Activated CD8-positive, alpha-beta memory T cell treated with anti-CD3 and anti-CD28 coated beads, Interleukin-2, amount 10 ng/mL, durations not matched to agents 7 days and 5 days (primary cell): Measurements from ENCODE around the gene ACTR2. TPM values are rescaled to one million over a fixed set of nuclear protein-coding genes. Genes with fewer than 3 reads are reported as not detected.

Source experiments
- ATAC-seq: fragments of 150-1000 bp; cut with Tn5 transposase; one replicate; pipeline ENCODE4 v1.10.0; 2021; ENCODE audit warnings: moderate library complexity
- CTCF ChIA-PET: fragments of 350-600 bp; sonication (Branson Sonifier 250); formaldehyde crosslinking; loops from one replicate; lab custom pipeline; 2021; ENCODE audit warnings: antibody characterized with exemption; lab: Charles Lee
- DNase-seq: peaks from one replicate; pipeline ENCODE4 v3.0.0-alpha.2; 2020
- H3K27ac Mint-ChIP-seq: one replicate; pipeline ENCODE4 v1.8.0; 2021; ENCODE audit warnings: mild to moderate bottlenecking, mixed read lengths
- H3K27me3 Mint-ChIP-seq: one replicate; pipeline ENCODE4 v1.8.0; 2021; ENCODE audit warnings: mixed read lengths
- H3K36me3 Mint-ChIP-seq: one replicate; pipeline ENCODE4 v1.8.0; 2021; ENCODE audit warnings: mild to moderate bottlenecking, mixed read lengths
- H3K4me1 Mint-ChIP-seq: one replicate; pipeline ENCODE4 v1.8.0; 2021; ENCODE audit warnings: mixed read lengths
- H3K4me3 Mint-ChIP-seq: one replicate; pipeline ENCODE4 v1.8.0; 2021; ENCODE audit warnings: mild to moderate bottlenecking, moderate library complexity, mixed read lengths
- H3K9me3 Mint-ChIP-seq: one replicate; pipeline ENCODE4 v1.8.0; 2022; ENCODE audit warnings: low read depth, mixed read lengths
- total RNA-seq, 2 experiments: library from RNA; stranded (reverse); gene quantifications; one replicate each; pipeline ENCODE4 v1.2.3, GENCODE V29; 2021

ACTR2 gene
- total RNA-seq, 2 experiments from 2014 or later: 367 to 502 TPM

DNA sequence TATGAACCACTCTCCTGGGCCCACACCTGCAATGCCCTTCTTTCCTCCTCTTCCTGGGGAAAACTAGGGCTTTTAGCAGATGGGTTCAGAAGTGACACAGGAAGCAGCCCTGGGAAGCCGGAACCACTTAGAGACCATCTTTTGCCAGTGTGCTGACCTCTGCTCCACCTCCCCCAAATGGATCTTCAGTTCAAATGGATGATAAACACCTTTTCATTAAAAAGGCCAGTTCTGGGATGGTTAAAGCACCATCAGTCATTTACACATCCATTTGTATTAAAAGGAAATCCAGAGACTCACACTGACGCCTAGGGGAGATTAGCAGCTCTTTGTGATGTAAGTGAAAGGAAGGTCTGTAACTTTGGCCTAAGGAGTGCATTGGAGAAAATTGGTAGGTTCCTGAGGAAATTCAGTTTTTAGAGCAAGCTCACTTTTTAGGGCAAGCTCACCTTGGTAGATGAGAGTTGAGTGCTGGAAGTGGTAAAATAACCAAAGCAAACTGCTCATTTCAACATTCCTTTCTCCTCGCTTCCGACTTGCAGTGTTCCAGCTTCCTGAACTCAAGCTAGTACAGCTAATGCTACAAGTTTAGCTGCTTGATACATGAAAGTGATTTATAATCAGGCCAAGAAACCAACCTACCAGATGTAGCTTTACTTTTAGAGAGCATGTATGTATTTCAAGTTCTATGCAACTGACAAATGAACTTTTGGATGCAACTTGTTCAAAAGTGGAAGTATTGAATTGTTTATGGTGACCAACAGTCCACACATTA, 47.7 kb downstream of the ACTR2 start:
- Mint-ChIP-seq H3K9me3 (no peaks in the 10 kb centered on the region), H3K4me1 (peaks cover 13% of the 10 kb centered on the region), H3K4me3 (no peak overlapping the region), H3K27me3 (no peaks in the 10 kb centered on the region), H3K27ac (no peak overlapping the region), H3K36me3 (peaks cover 23% of the 10 kb centered on the region)
- ATAC-seq (no peak), DNase-seq (no peak)
- CTCF ChIA-PET: interaction anchor here (1.0 kb wide), 1 partner anchor 10 kb away, joined by 4 read pairs; no protein-coding TSS in a partner anchor

DNA sequence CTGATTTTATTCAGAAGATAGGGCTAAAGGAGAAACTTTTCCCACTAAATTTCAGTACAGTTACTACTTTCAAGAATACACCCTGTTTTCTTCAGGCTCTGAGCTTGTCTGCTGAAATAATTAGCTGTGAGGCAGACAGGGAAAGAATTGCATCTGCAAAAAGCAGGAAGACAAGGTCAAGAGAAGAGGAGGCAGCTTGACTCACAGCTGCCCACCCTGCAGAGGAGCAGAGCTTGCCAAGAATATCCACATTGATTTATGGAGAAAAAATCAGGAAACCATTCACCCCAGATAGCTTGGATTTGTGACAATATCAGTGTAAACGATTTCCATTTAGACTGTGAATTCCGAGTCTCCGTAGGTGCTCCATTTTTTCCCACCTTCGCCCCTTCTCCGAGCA, 49.0 kb downstream of the ACTR2 start:
- ATAC-seq (no peak), DNase-seq (no peak)
- H3K4me1 Mint-ChIP-seq: peaks cover 13% of the 10 kb centered on the region
- no peaks in the 10 kb centered on the region for H3K9me3 Mint-ChIP-seq
- no peak overlapping the region for H3K4me3 Mint-ChIP-seq
- CTCF ChIA-PET: interaction anchor here (1.0 kb wide), 1 partner anchor 11 kb away, joined by 4 read pairs; no protein-coding TSS in a partner anchor
- H3K27ac Mint-ChIP-seq: no peak overlapping the region
- H3K36me3 Mint-ChIP-seq: peaks cover 19% of the 10 kb centered on the region
- no peaks in the 10 kb centered on the region for H3K27me3 Mint-ChIP-seq

DNA sequence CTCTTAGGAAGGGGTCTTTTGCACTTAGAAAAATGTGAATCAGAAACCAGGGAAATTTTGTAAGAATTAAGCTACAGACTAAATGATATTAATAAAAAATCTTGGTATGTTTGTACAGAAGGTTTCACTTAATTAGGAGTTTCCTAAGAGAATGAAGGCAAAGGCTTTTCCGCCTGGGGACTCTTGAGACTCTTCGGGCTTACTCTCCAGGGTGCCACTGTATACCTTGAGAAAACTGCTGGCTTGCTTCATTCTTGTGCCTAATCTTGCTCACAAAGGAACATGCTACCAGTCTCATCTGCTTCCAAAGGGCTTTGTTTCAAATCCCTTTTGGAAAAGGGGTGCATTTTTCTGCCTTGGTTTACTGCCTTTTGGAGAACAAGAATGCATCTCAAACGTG, 49.5 kb downstream of the ACTR2 start:
- Mint-ChIP-seq H3K36me3 (peaks cover 16% of the 10 kb centered on the region), H3K27ac (no peak overlapping the region), H3K27me3 (no peaks in the 10 kb centered on the region), H3K4me3 (no peak overlapping the region), H3K4me1 (peaks cover 13% of the 10 kb centered on the region), H3K9me3 (no peaks in the 10 kb centered on the region)
- DNase-seq (no peak), ATAC-seq (no peak)
- CTCF ChIA-PET: no interaction called here

DNA sequence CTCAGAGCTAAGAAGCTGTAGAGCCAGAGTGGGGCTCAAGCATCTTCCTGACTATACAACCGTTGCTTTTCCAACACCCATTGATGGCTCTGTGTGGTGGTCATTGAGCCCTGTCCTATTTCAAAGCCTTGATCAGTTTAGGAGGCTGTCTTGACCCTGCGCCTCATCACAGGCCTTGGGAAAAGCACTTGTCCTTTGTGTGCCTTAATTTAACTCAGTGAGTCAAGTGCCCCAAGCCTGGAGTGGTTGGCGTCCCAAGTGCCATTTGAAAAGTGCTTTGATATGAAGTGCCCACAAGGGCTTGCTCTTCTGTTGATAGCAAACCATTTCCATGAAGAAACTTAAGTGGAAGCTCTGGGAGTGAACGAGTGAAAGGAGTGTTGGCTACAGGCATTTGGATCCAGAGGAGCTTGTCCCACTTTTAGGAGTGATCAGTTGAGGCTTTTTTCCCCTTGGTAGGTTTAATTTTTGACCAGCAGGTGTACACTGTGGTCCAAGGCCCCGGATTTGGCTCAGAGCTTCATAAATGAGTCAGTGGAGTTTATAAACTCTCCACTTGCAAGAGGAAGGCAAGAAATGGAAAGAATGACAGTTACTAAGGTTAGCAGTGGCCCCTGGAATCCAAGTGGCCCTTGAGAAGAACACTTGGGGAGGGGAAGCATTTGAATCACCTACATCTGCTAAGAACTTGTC, 50.3 kb downstream of the ACTR2 start:
- Mint-ChIP-seq H3K27me3 (peaks cover 2% of the 10 kb centered on the region), H3K9me3 (no peaks in the 10 kb centered on the region), H3K4me1 (peaks cover 13% of the 10 kb centered on the region), H3K36me3 (peaks cover 8% of the 10 kb centered on the region), H3K27ac (no peak overlapping the region), H3K4me3 (no peak overlapping the region)
- ATAC-seq (peak; percentile 29), DNase-seq (no peak)
- CTCF ChIA-PET: interaction anchor here (1.0 to 1.3 kb wide), 2 partner anchors 12 to 23 kb away, joined by 3 to 4 read pairs; no protein-coding TSS in a partner anchor

DNA sequence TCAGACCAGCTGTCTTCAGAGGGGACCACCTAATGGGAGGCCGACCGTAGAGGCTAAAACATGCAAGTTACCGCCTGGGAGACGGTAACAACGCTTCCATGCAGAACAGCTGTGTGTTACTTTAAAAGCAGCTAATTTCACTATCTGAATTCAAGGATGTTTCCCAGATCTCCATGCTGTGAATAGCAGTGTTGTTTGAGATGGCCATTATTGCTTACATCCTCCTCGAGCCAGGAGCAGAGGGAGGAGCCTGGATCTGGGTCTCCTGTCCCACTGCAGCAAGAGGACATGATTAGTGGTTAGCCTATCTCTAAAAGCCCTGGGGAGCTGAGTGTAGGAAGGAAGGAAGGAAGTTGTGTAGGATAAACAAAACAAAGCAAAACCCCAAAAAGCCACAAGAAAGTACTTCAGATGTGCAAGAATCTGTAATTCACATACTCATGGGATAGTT, 50.9 kb downstream of the ACTR2 start:
- Mint-ChIP-seq H3K27me3 (peaks cover 6% of the 10 kb centered on the region), H3K4me1 (peaks cover 13% of the 10 kb centered on the region), H3K9me3 (no peaks in the 10 kb centered on the region), H3K27ac (no peak overlapping the region), H3K4me3 (no peak overlapping the region), H3K36me3 (peaks cover 3% of the 10 kb centered on the region)
- ATAC-seq (no peak), DNase-seq (no peak)
- CTCF ChIA-PET: interaction anchor here (1.0 to 1.3 kb wide), 2 partner anchors 13 to 23 kb away, joined by 3 to 4 read pairs; no protein-coding TSS in a partner anchor

DNA sequence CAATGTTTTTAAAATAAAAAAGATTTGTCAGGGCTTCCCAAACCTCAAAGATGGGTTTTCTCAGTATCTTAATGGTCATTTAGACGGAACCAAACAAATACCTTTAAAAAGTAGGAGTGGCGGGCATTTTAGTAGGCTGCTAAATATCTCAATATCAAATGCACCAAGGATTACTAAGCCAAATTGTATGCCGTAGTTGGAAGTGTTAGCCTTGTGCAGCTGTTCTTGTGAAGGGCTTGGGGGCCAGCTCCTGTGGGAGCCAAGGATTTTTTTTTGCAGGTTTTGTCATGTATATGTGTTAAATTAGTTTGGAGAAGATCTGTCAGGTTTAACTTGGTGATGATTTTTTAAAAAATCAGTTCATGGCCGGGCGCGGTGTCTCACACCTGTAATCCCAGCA, 52.1 kb downstream of the ACTR2 start:
- Mint-ChIP-seq H3K27me3 (peaks cover 6% of the 10 kb centered on the region), H3K4me3 (no peak overlapping the region), H3K4me1 (peaks cover 13% of the 10 kb centered on the region), H3K9me3 (no peaks in the 10 kb centered on the region), H3K36me3 (no peaks in the 10 kb centered on the region), H3K27ac (no peak overlapping the region)
- ATAC-seq: no peak
- CTCF ChIA-PET: no interaction called here
- DNase-seq: no peak

DNA sequence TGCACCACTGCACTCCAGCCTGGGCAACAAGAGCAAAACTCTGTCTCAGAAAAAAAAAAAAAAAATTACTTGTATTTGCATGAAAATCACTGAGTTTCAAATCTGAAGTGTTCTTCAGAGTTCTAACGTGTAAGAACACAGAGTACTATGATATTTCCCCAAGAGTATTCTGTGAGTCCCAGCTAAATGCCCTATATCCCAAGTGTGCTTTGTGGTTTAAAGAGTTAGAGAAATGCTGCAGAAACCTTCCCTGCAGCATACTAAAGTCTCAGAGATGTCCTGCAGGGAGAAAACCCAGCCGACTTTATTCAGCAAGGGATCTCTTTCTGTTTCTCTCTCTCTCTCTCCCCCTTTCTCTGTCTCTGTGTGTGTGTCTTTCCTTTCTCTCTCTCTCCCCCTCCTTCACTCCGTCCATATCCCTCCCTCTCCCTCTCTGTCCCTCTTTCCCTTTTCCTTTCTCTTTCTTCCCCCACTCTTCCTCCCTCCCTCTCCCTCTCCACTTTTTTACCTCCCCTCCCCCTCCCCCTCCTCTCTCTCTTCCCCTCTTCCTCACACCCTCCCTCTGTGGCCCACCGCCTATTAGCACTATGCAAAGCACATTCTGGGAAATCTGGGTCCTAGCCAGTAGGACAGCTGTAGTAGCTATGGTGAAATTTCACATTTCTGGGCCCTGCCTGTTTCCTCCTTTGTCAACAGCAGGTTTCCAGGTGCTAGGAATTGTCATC, 54.2 kb downstream of the ACTR2 start:
- H3K27ac Mint-ChIP-seq: no peak overlapping the region
- CTCF ChIA-PET: interaction anchor here (1.4 kb wide), 1 partner anchor 38 kb away, joined by 3 read pairs; no protein-coding TSS in a partner anchor
- H3K9me3 Mint-ChIP-seq: no peaks in the 10 kb centered on the region
- peaks cover 13% of the 10 kb centered on the region for H3K4me1 Mint-ChIP-seq
- no peak overlapping the region for H3K4me3 Mint-ChIP-seq
- H3K27me3 Mint-ChIP-seq: peaks cover 11% of the 10 kb centered on the region
- DNase-seq (no peak), ATAC-seq (no peak)
- no peaks in the 10 kb centered on the region for H3K36me3 Mint-ChIP-seq

DNA sequence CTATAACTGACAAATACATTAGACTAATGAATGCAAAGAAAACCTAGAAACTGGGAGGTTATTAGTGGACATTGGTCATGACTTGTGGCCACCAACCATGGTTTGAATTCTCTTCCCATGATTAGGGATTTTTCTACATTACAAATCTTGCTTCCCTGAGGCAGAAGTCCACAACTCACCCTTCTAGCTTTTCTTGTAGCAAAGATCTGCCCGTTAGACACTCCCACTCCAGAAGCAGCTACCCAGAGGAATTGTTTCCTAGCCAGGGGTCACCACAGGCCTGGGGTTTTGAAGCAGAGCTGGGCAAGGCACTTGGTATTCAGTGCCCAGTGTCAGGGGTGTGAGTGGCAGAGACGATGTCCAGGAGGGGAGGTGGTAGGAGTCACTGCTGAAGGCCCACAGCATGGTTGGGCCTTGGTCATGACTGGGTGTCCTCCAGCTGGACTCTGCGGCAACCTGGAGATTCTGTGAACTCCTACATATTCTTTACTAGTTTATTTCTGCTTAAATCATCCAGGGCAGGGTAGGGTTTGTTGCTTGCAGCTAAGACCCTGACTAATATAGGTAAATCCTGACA, 54.9 kb downstream of the ACTR2 start:
- no peak overlapping the region for H3K27ac Mint-ChIP-seq
- CTCF ChIA-PET: interaction anchor here (1.2 to 1.4 kb wide), 2 partner anchors 11 to 38 kb away, joined by 3 to 4 read pairs; no protein-coding TSS in a partner anchor
- ATAC-seq: no peak
- DNase-seq: peak; percentile 25
- H3K27me3 Mint-ChIP-seq: peaks cover 17% of the 10 kb centered on the region
- H3K9me3 Mint-ChIP-seq: no peaks in the 10 kb centered on the region
- H3K36me3 Mint-ChIP-seq: no peaks in the 10 kb centered on the region
- H3K4me3 Mint-ChIP-seq: no peak overlapping the region
- peaks cover 13% of the 10 kb centered on the region for H3K4me1 Mint-ChIP-seq

DNA sequence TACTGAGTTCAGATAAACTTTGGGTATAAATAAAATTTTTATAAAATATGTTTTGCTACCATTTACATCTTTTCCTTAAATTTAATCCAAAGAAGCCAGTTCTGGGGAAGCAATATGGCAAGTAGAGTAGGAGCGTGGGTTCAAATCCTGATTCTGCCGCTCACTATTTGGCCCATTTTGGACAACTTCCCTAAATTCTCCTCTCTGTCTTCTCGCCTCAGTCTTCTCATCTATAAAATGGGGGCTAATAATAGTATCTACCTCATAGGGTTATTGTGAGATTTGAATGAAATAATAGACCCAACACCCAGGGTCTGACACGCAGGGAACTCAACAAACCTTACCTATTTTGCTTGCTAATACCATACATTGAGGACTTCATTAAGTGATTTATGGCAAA, 59.7 kb downstream of the ACTR2 start:
- Mint-ChIP-seq H3K9me3 (no peaks in the 10 kb centered on the region), H3K27ac (no peak overlapping the region), H3K36me3 (no peaks in the 10 kb centered on the region), H3K4me3 (no peak overlapping the region), H3K27me3 (peaks cover 33% of the 10 kb centered on the region), H3K4me1 (no peaks in the 10 kb centered on the region)
- ATAC-seq: no peak
- no peak for DNase-seq
- CTCF ChIA-PET: no interaction called here

DNA sequence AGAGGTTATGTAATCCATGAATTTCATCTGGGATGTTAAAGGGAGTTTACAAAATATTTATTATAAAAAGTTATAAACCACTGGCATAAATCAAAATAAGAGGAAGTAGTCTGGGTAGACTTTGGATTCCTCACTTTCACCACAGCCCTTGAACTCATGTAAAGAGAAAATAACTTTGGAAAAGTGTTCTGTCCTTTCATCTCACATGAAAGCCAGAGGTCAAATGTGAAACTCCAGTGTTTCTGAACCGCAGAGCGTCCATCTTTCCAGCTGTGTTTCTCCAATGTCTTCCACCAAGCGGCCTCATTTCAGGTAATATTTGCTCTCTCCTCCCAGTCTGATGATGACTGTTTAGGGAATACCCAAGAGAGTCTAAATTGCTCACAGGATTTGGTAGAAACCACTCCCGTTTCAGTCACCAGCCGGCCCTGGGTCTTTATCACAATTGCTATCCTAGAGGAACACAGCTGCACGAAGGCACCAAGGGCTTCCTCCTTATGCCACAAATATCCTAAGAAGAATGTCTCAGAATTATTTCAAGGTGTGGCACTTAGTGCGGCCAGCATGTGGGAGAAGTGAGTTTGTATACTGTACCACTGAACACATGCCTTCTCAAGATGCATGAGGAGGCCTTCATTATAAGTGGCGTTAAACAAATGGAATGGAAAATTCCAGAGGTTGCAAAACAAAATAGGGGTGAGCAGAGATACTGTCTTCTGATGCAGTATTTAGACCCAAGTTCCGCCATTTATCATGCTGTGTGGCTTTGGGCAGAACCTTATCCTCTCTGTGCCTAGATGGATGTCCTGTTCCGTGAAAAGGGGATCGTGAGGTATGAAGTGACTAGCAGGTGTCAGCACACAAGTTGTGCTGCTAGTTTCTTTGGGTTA, 63.8 kb downstream of the ACTR2 start:
- Mint-ChIP-seq H3K9me3 (no peaks in the 10 kb centered on the region), H3K36me3 (no peaks in the 10 kb centered on the region), H3K27ac (no peak overlapping the region), H3K4me3 (no peak overlapping the region), H3K27me3 (peaks cover 55% of the 10 kb centered on the region), H3K4me1 (no peaks in the 10 kb centered on the region)
- ATAC-seq (no peak), DNase-seq (no peak)
- CTCF ChIA-PET: no interaction called here

DNA sequence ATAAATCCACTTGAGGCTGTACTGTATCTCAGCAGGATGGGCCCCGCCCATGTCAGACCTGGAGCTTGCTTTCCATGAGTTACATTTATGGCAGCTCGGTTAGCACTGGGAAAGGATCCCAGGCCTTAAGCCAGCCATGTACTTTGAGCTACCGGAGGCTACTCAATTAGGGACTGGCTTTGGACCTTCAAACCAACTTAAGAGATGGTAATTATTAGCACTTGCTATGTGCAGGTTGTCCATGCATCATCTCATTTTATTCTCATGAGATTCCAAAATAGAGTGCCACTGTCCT, 64.4 kb downstream of the ACTR2 start:
- CTCF ChIA-PET: no interaction called here
- Mint-ChIP-seq H3K9me3 (no peaks in the 10 kb centered on the region), H3K36me3 (no peaks in the 10 kb centered on the region), H3K4me3 (no peak overlapping the region), H3K27ac (no peak overlapping the region), H3K4me1 (peaks cover 2% of the 10 kb centered on the region), H3K27me3 (peaks cover 58% of the 10 kb centered on the region)
- DNase-seq: no peak
- ATAC-seq: no peak

DNA sequence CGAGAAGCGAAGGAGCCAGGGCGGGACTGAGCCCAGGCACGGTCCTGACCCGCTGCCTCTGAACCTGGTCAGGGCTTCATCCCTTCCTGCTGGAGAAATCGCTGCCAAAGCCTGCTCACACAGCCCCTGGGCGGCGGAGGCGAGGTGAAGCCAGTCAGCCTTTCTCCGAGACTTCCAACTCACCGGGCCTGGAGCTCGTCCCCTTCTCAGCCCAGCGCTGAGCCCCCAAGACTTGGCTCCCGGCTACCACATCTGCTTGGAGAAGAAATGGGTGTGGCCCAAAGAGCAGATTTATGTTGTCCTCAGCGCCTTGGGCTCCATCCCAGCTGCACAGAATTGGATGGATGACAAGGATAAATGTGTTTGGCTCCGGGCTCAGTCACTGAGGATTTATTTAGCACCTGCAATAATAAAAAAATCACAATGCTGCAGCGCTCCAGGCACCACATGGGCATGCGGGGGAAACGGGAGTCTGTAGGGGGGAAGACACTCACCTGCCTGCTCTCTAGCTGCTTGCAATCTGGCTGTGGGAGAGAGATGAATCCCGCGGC, 64.9 kb downstream of the ACTR2 start:
- H3K9me3 Mint-ChIP-seq: no peaks in the 10 kb centered on the region
- no peak overlapping the region for H3K27ac Mint-ChIP-seq
- DNase-seq: no peak
- CTCF ChIA-PET: no interaction called here
- no peak overlapping the region for H3K4me3 Mint-ChIP-seq
- H3K36me3 Mint-ChIP-seq: no peaks in the 10 kb centered on the region
- ATAC-seq: no peak
- H3K27me3 Mint-ChIP-seq: peaks cover 57% of the 10 kb centered on the region
- H3K4me1 Mint-ChIP-seq: peaks cover 2% of the 10 kb centered on the region
